Endodermal cell (in vitro differentiated cells): ENCODE data around the gene PDPR. TPM values are rescaled to one million over a fixed set of nuclear protein-coding genes. Genes with fewer than 3 reads are reported as not detected.
"Not testable (repeated sequence)": the region's sequence is repeated elsewhere in the genome, so short reads cannot be mapped to it uniquely, and the experiment has no call there.

Experiments used
- DNase-seq: peaks from one replicate; pipeline ENCODE4 v3.0.0-alpha.2; 2017
- H3K27ac ChIP-seq: 2 replicates; pipeline ENCODE4 v1.5.1; 2013; ENCODE audit warnings: mild to moderate bottlenecking, low read depth, low read length, moderate library complexity
- H3K27me3 ChIP-seq: 2 replicates; pipeline ENCODE4 v1.6.1; 2013; ENCODE audit warnings: mild to moderate bottlenecking, low read length, moderate library complexity; ENCODE audit not compliant: insufficient read depth, control insufficient read depth, poor library complexity, severe bottlenecking
- H3K36me3 ChIP-seq: 2 replicates; pipeline ENCODE4 v1.7.0; 2013; ENCODE audit warnings: mild to moderate bottlenecking, low read length, moderate library complexity; ENCODE audit not compliant: control insufficient read depth, insufficient read depth
- H3K4me1 ChIP-seq: one replicate; pipeline ENCODE4 v1.7.0; 2013; ENCODE audit warnings: low read length; ENCODE audit not compliant: control insufficient read depth, insufficient read depth
- H3K4me3 ChIP-seq: 2 replicates; pipeline ENCODE4 v1.5.1; 2013; ENCODE audit warnings: mild to moderate bottlenecking, low read length, moderate library complexity
- H3K9ac ChIP-seq: 2 replicates; pipeline ENCODE4 v1.6.1; 2013; ENCODE audit warnings: mild to moderate bottlenecking, low read length, moderate library complexity; ENCODE audit not compliant: poor library complexity, severe bottlenecking; ENCODE audit errors: extremely low read depth
- H3K9me3 ChIP-seq: 2 replicates; pipeline ENCODE4 v1.6.1; 2013; ENCODE audit warnings: mild to moderate bottlenecking, low read length, moderate library complexity; ENCODE audit not compliant: control insufficient read depth
- H3K27ac Mint-ChIP-seq: 2 replicates; pipeline ENCODE4 v1.8.0; 2020; ENCODE audit warnings: mixed read lengths
- H3K27me3 Mint-ChIP-seq: 2 replicates; pipeline ENCODE4 v1.8.0; 2021; ENCODE audit warnings: mild to moderate bottlenecking, mixed read lengths; ENCODE audit not compliant: insufficient read depth
- H3K36me3 Mint-ChIP-seq: 2 replicates; pipeline ENCODE4 v1.8.0; 2020; ENCODE audit warnings: low read depth, mixed read lengths
- H3K4me1 Mint-ChIP-seq: 2 replicates; pipeline ENCODE4 v1.8.0; 2020; ENCODE audit warnings: mixed read lengths
- H3K4me3 Mint-ChIP-seq: 2 replicates; pipeline ENCODE4 v1.8.0; 2020; ENCODE audit warnings: mild to moderate bottlenecking, moderate library complexity, mixed read lengths
- H3K9me3 Mint-ChIP-seq: 2 replicates; pipeline ENCODE4 v1.8.0; 2020; ENCODE audit warnings: mild to moderate bottlenecking, mixed read lengths
- WGBS, 2 experiments: methylation state at CpG; one replicate each; pipeline versions ENCODE4 v1.1.5 to v1.1.7; 2013; ENCODE audit warnings: missing lambda C conversion rate in 2 of 2, mixed read lengths in 1 of 2; ENCODE audit not compliant: insufficient coverage in 1 of 2, insufficient read length in 1 of 2; 5-methylcytosine and 5-hydroxymethylcytosine counted together
- total RNA-seq, 2 donors: library from RNA; stranded (reverse); fragmentation: NEBNext Ultra II Directional in 1 of 2; extraction: Animal tissue kit (Norgen Biotek cat#: 25700) in 1 of 2; gene quantifications; 2 replicates in 1 of 2; 3 replicates in 1 of 2; pipeline ENCODE4 v1.2.1, GENCODE V29; 2021
- TF ChIP-seq, protein P1 (sequence below): fragments of 200-600 bp; sonication (generic); conservative IDR thresholded peaks from 2 replicates; pipeline ENCODE4 v1.5.0; 2021; ENCODE audit warnings: antibody characterized with exemption, mild to moderate bottlenecking

Gene PDPR
- total RNA-seq, 2 donors from 2014 or later, result 28.3 to 28.6 TPM

- no CpG with 5 or more reads among the region's 3 CpGs for WGBS, 2 experiments
- not testable (repeated sequence) for DNase-seq, H3K9me3 ChIP-seq, H3K27ac Mint-ChIP-seq, H3K9me3 Mint-ChIP-seq, H3K4me1 Mint-ChIP-seq, H3K4me3 Mint-ChIP-seq, H3K27me3 ChIP-seq, H3K4me1 ChIP-seq, H3K27me3 Mint-ChIP-seq, H3K9ac ChIP-seq, H3K27ac ChIP-seq, H3K4me3 ChIP-seq
- peaks cover 37% of the 10 kb centered on the region for H3K36me3 Mint-ChIP-seq
- TF ChIP-seq, protein P1, sequence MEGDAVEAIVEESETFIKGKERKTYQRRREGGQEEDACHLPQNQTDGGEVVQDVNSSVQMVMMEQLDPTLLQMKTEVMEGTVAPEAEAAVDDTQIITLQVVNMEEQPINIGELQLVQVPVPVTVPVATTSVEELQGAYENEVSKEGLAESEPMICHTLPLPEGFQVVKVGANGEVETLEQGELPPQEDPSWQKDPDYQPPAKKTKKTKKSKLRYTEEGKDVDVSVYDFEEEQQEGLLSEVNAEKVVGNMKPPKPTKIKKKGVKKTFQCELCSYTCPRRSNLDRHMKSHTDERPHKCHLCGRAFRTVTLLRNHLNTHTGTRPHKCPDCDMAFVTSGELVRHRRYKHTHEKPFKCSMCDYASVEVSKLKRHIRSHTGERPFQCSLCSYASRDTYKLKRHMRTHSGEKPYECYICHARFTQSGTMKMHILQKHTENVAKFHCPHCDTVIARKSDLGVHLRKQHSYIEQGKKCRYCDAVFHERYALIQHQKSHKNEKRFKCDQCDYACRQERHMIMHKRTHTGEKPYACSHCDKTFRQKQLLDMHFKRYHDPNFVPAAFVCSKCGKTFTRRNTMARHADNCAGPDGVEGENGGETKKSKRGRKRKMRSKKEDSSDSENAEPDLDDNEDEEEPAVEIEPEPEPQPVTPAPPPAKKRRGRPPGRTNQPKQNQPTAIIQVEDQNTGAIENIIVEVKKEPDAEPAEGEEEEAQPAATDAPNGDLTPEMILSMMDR, result peak; percentile 42
- peaks cover 13% of the 10 kb centered on the region for H3K36me3 ChIP-seq
Observed at GRCh38 chr16:70118776-70119175, 4.6 kb downstream of the PDPR start.

GRCh38 chr16:70120398-70120797, 6.3 kb downstream of the PDPR start:
- H3K27me3 ChIP-seq, H3K9ac ChIP-seq, H3K4me3 ChIP-seq, H3K9me3 ChIP-seq, DNase-seq, H3K27me3 Mint-ChIP-seq, H3K9me3 Mint-ChIP-seq, H3K4me1 Mint-ChIP-seq, H3K27ac ChIP-seq, H3K4me1 ChIP-seq, H3K4me3 Mint-ChIP-seq: not testable (repeated sequence)
- H3K36me3 ChIP-seq, result peaks cover 17% of the 10 kb centered on the region
- H3K36me3 Mint-ChIP-seq, result peaks cover 42% of the 10 kb centered on the region
- WGBS, 2 experiments, result 92% methylated on average over 7 of the region's 8 CpGs; no CpG with 5 or more reads in 1 of the 2 experiments
- peak overlapping the region; percentile 64 for H3K27ac Mint-ChIP-seq

- H3K9me3 Mint-ChIP-seq, H3K27ac ChIP-seq, H3K9ac ChIP-seq, H3K4me3 ChIP-seq, H3K9me3 ChIP-seq, H3K27ac Mint-ChIP-seq, H3K27me3 ChIP-seq, H3K4me1 ChIP-seq, DNase-seq, H3K4me1 Mint-ChIP-seq, H3K27me3 Mint-ChIP-seq, H3K4me3 Mint-ChIP-seq: not testable (repeated sequence)
- H3K36me3 ChIP-seq, result peaks cover 26% of the 10 kb centered on the region
- WGBS, 2 experiments, result 91 to 93% methylated on average over 14 of the region's 14 CpGs
- H3K36me3 Mint-ChIP-seq, result peaks cover 45% of the 10 kb centered on the region
Observed at GRCh38 chr16:70123822-70124221, 9.7 kb downstream of the PDPR start.

GRCh38 chr16:70126226-70126625, 12.1 kb downstream of the PDPR start:
- not testable (repeated sequence) for H3K4me3 ChIP-seq, H3K27me3 Mint-ChIP-seq, H3K4me1 ChIP-seq, H3K4me1 Mint-ChIP-seq, H3K27me3 ChIP-seq, DNase-seq, H3K9me3 Mint-ChIP-seq, H3K27ac Mint-ChIP-seq, H3K9ac ChIP-seq, H3K9me3 ChIP-seq, H3K27ac ChIP-seq, H3K4me3 Mint-ChIP-seq
- peaks cover 38% of the 10 kb centered on the region for H3K36me3 ChIP-seq
- WGBS, 2 experiments, result 91 to 96% methylated on average over 10 to 11 of the region's 11 CpGs
- peaks cover 54% of the 10 kb centered on the region for H3K36me3 Mint-ChIP-seq

- peaks cover 51% of the 10 kb centered on the region for H3K36me3 Mint-ChIP-seq
- not testable (repeated sequence) for H3K9me3 Mint-ChIP-seq, H3K27me3 ChIP-seq, H3K27ac ChIP-seq, H3K9ac ChIP-seq, H3K9me3 ChIP-seq, H3K4me1 ChIP-seq, DNase-seq, H3K4me3 Mint-ChIP-seq, H3K4me3 ChIP-seq, H3K4me1 Mint-ChIP-seq, H3K27me3 Mint-ChIP-seq, H3K27ac Mint-ChIP-seq
- 94 to 97% methylated on average over 3 to 5 of the region's 5 CpGs for WGBS, 2 experiments
- H3K36me3 ChIP-seq, result peaks cover 39% of the 10 kb centered on the region
Observed at GRCh38 chr16:70127706-70128105, 13.6 kb downstream of the PDPR start.

DNA sequence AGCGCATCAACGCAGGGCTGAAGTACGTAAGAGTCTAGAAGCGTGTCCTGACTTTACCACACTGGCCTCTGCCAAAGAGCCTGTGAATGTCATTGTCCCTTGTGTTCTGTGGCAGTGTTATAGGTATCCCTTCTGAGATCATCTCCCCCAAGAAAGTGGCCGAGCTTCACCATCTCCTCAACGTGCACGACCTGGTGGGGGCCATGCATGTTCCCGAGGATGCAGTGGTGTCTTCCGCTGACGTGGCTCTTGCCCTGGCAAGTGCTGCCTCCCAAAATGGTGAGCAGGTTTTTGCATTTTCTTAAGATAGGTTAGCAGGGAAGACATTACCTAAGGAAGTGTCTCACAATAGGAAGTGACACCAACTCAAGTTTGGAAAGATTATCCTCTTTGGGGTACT, 14.7 kb downstream of the PDPR start:
- not testable (repeated sequence) for H3K9me3 ChIP-seq, H3K27me3 Mint-ChIP-seq, H3K27ac Mint-ChIP-seq, H3K27me3 ChIP-seq, H3K4me3 Mint-ChIP-seq, H3K27ac ChIP-seq, H3K4me1 ChIP-seq, H3K4me1 Mint-ChIP-seq, H3K9me3 Mint-ChIP-seq, DNase-seq, H3K4me3 ChIP-seq, H3K9ac ChIP-seq
- H3K36me3 ChIP-seq, result peaks cover 40% of the 10 kb centered on the region
- peaks cover 52% of the 10 kb centered on the region for H3K36me3 Mint-ChIP-seq
- 89 to 100% methylated on average over 3 to 5 of the region's 10 CpGs for WGBS, 2 experiments
